Esophagus squamous epithelium (tissue), 4 donors: ENCODE data around the gene IGFBP5.

Experiments used
- POLR2A ChIP-seq, 4 donors: fragments of 450-650 bp; IDR thresholded peaks; one replicate each; pipeline ENCODE4 v1.6.1; 2017; ENCODE audit warnings: antibody characterized with exemption in 4 of 4, mild to moderate bottlenecking in 4 of 4, moderate library complexity in 3 of 4
- TF ChIP-seq, protein P1 (sequence below), 6 experiments: fragments of 450-650 bp in 4 of 6; fragments of 200-600 bp in 2 of 6; sonication (generic) in 2 of 6; IDR thresholded peaks; one replicate each; pipeline ENCODE4 v1.5.1; 2016 to 2019; ENCODE audit warnings: antibody characterized with exemption in 6 of 6, mild to moderate bottlenecking in 4 of 6, moderate library complexity in 4 of 6

DNA sequence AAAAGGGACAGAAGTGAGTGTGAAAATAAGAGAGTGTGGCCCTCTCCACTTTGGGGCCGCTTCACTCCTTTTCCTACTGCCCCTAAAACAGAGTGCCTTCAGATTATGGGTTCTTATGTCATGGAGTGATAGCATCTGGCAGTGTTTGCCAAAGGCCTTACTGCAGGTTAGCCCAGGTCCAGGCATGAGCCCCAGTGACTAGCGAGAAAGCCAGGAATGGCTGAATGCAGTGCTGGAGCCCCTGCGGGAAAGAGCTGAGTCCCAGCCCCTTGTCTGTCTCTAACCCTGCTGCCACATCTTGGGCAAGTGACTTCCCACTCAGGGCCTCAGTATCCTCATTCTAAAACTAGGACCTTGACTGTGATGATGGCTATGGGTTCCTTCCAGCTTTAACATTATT, 6.0 kb downstream of the IGFBP5 start:
- TF ChIP-seq, protein P1, sequence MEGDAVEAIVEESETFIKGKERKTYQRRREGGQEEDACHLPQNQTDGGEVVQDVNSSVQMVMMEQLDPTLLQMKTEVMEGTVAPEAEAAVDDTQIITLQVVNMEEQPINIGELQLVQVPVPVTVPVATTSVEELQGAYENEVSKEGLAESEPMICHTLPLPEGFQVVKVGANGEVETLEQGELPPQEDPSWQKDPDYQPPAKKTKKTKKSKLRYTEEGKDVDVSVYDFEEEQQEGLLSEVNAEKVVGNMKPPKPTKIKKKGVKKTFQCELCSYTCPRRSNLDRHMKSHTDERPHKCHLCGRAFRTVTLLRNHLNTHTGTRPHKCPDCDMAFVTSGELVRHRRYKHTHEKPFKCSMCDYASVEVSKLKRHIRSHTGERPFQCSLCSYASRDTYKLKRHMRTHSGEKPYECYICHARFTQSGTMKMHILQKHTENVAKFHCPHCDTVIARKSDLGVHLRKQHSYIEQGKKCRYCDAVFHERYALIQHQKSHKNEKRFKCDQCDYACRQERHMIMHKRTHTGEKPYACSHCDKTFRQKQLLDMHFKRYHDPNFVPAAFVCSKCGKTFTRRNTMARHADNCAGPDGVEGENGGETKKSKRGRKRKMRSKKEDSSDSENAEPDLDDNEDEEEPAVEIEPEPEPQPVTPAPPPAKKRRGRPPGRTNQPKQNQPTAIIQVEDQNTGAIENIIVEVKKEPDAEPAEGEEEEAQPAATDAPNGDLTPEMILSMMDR (IDR thresholded peaks at IDR 0.05), result no peak
- TF ChIP-seq POLR2A (IDR thresholded peaks at IDR 0.05), result no peak
